Small intestine (tissue), 7 donors: ENCODE results near the gene RRP15. TPM values are rescaled to one million over a fixed set of nuclear protein-coding genes. Genes with fewer than 3 reads are reported as not detected.

Experiments
- DNase-seq, 2 donors: peaks; one replicate each; pipeline versions ENCODE4 v3.0.0 to v3.0.0-alpha.2; 2013
- FAIRE-seq: peaks from 2 replicates; lab custom pipeline; 2012; peaks lifted over from hg19 to GRCh38; lab: Jason Lieb, UNC
- H3K27ac ChIP-seq, 3 donors: one replicate each; pipeline ENCODE4 v1.5.1; 2013; ENCODE audit warnings: low read length in 2 of 3, mild to moderate bottlenecking in 2 of 3, control low read depth in 1 of 3, inconsistent platforms in 1 of 3, low read depth in 1 of 3, moderate library complexity in 1 of 3
- H3K27me3 ChIP-seq, 3 donors: one replicate each; pipeline ENCODE4 v1.6.1; 2013; ENCODE audit warnings: low read length in 3 of 3, inconsistent platforms in 1 of 3; ENCODE audit not compliant: control insufficient read depth in 3 of 3, insufficient read depth in 3 of 3
- H3K36me3 ChIP-seq, 3 donors: one replicate each; pipeline ENCODE4 v1.6.1; 2013; ENCODE audit warnings: low read length in 3 of 3, inconsistent platforms in 1 of 3, low read depth in 1 of 3, mild to moderate bottlenecking in 1 of 3, moderate library complexity in 1 of 3; ENCODE audit not compliant: control insufficient read depth in 3 of 3, insufficient read depth in 2 of 3
- H3K4me1 ChIP-seq, 3 donors: one replicate each; pipeline ENCODE4 v1.6.1; 2013; ENCODE audit warnings: low read length in 2 of 3, inconsistent platforms in 1 of 3, low read depth in 1 of 3, mild to moderate bottlenecking in 1 of 3, moderate library complexity in 1 of 3; ENCODE audit not compliant: control insufficient read depth in 3 of 3, insufficient read depth in 2 of 3
- H3K4me3 ChIP-seq, 3 donors: one replicate each; pipeline ENCODE4 v1.5.1; 2013; ENCODE audit warnings: low read length in 3 of 3, control low read depth in 1 of 3, inconsistent platforms in 1 of 3, low read depth in 1 of 3, mild to moderate bottlenecking in 1 of 3, moderate library complexity in 1 of 3
- H3K9me3 ChIP-seq, 2 donors: one replicate each; pipeline ENCODE4 v1.6.1; 2013; ENCODE audit warnings: low read depth in 1 of 2, low read length in 1 of 2; ENCODE audit not compliant: control insufficient read depth in 2 of 2, insufficient read depth in 1 of 2
- WGBS, 3 donors: extraction: QIAGEN DNeasy Blood & Tissue Kit; methylation state at CpG; one replicate each; pipeline ENCODE4 v1.1.7; 2013; 5-methylcytosine and 5-hydroxymethylcytosine counted together
- polyA plus RNA-seq, 4 donors: library from polyadenylated mRNA; stranded (reverse) in 3 of 4; unstranded in 1 of 4; fragments of 200-250 nt in 3 of 4; fragments of 120-200 nt in 1 of 4; gene quantifications; one replicate each; pipeline versions ENCODE4 v1.2.1 to v1.2.3, GENCODE V29; 2013
- donor health status: healthy with polysubstance abuse.
- donor health status: control.
- donor health status: control.
- donor health status: Bipolar disorder and iron deficiency.
- donor health status: healthy.

Gene RRP15
- polyA plus RNA-seq, 4 donors = 1.3 to 11.4 (median 3.2) TPM

DNA sequence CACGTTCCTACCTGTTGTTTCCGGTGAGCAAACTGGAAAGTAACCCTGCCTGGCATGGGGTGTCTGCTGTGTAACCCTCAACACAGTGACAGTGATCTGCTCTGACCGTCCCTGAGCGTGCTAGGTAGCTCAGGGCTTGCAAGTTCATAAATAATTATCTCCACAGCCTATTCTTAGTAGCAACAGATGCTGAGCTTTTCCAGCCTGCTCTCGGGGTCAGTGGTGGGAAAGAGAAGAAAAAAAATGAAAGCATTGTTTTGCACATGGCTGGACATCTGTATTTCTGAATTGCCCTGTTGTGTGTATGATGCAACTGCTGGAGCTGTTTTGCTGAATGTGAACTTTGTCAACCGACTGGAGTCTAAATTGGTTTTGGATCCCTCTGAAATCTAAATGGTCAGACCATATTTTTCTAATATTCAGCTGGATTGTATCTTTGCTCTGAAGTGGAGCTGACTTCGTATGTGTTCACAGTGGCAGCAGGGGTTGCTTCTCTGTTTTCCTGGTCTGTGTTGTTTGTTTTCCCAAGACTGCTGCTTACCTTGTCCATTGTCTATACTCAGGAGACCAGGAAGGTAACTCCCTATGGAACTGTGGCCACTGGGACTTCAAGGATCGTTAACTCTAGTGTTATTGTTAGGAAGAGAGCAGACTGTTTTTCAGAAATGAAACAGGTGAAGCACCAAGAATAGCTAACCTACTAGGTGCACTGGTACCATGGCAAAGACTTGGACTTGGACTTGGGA, 87.0 kb downstream of the RRP15 start:
- Histone ChIP-seq H3K27me3 (no peaks in the 10 kb centered on the region), H3K27ac (peak overlapping the region in 1 of 3 donors; percentile 25), H3K4me1 (peaks cover 0 to 4% (median 0%) of the 10 kb centered on the region in 3 donors), H3K4me3 (no peak overlapping the region), H3K36me3 (no peaks in the 10 kb centered on the region), H3K9me3 (no peaks in the 10 kb centered on the region)
- FAIRE-seq (no peak), DNase-seq (no peak)
- WGBS, 3 donors = 62 to 74% (median 73%) methylated on average over 8 of the region's 8 CpGs

DNA sequence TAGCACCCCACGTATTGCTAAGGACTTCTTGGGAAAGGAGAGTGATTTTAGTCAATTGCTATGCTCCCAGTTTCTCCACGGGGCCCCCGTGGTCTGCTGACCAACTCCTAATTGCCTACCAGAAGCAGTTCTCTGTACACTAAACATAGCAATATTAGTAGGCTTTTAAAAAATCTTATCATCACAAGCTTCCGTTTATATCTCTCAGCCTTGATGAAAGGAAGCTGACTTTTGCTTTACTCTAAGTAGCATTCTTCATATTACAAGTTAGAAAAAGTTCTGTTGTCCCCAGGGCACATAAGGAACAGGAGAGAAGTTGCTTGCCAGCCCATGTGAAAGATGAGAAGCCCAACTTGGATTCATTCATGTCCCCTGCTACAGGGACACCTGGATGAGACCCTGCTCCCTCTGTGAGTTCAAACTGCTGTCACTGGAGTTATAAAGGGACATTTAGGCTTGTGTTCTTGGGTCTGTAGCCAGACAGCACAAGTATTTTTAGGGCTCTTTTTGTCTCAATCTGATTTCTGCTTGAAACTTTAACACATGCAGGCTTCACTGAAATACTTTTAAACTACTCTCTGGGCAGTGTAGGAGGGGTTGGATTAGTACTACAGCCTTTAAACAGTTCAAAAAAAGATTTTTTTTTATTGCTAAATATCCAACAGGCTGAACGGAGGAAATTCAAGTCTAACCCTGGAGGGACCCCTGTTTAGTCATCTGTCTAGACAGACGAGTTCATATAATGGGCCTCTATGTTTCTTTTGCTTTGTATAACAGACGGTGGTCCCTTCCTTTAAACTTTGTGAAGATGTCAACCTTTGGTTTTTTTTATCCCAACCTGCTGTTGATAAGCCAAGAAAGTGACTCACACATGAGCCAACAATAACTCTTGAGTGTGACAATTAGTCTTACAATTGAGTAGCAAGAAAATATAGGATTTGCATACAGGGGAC, 89.6 kb downstream of the RRP15 start:
- FAIRE-seq (no peak), DNase-seq (no peak)
- Histone ChIP-seq H3K27me3 (no peaks in the 10 kb centered on the region), H3K27ac (no peak overlapping the region), H3K9me3 (no peaks in the 10 kb centered on the region), H3K4me3 (no peak overlapping the region), H3K4me1 (peaks cover 0 to under 1% (median 0%) of the 10 kb centered on the region in 3 donors), H3K36me3 (no peaks in the 10 kb centered on the region)
- WGBS, 3 donors = 45 to 58% (median 54%) methylated on average over 7 of the region's 7 CpGs

DNA sequence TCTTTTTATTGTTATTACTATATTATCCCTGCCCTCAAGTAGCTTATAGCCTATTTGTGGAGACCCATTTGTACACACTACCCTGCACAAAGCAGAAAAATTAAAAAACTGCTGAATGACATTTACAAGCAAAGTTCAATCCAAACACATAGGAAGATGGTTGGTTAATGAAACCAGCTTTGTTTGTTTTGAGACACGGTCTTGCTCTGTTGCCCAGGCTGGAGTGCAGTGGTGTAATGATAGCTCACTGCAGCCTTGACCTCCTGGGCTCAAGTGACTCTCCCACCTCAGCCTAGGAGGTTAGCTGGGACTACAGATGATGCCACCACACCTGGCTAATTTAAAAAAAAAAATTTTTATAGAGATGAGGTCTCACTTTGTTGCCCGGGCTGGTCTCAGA, 91.6 kb downstream of the RRP15 start:
- Histone ChIP-seq H3K36me3 (no peaks in the 10 kb centered on the region), H3K9me3 (no peaks in the 10 kb centered on the region), H3K27ac (no peak overlapping the region), H3K27me3 (no peaks in the 10 kb centered on the region), H3K4me1 (no peaks in the 10 kb centered on the region), H3K4me3 (no peak overlapping the region)
- FAIRE-seq = no peak
- WGBS, 3 donors = 50 to 73% (median 71%) methylated on average over 2 of the region's 2 CpGs
- no peak for DNase-seq

DNA sequence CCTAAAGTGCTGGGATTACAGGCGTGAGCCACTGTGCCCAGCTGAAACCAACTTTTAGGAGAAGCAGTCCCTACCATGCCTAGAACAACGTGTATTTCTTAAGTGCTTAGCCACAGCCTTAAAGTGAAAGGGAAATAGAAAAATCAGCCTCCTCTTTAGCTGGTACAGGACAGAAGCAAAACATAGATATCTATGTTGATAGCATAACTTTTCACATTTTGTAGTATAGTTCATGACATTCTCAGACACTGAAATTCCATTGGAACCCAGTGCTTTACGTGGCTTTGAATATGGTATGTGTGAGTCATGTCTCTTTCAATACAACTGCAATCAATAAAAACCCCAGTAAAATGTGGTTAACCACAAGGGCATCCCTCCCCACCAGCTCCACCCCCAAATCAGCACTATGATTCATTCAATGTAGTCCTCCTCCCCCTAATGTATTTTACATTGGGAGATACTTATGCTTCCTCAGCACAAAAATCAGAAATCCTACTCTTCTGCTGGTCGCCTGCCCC, 92.1 kb downstream of the RRP15 start:
- 46 to 55% (median 55%) methylated on average over 4 of the region's 4 CpGs for WGBS, 3 donors
- DNase-seq (no peak), FAIRE-seq (no peak)
- H3K27ac ChIP-seq = no peak overlapping the region
- H3K27me3 ChIP-seq = no peaks in the 10 kb centered on the region
- H3K9me3 ChIP-seq = no peaks in the 10 kb centered on the region
- no peaks in the 10 kb centered on the region for H3K36me3 ChIP-seq
- no peaks in the 10 kb centered on the region for H3K4me1 ChIP-seq
- no peak overlapping the region for H3K4me3 ChIP-seq

GRCh38 chr1:218380125-218380977, 95.3 kb downstream of the RRP15 start:
- Histone ChIP-seq H3K4me3 (no peak overlapping the region), H3K36me3 (no peaks in the 10 kb centered on the region), H3K4me1 (no peaks in the 10 kb centered on the region), H3K27ac (no peak overlapping the region), H3K9me3 (no peaks in the 10 kb centered on the region), H3K27me3 (no peaks in the 10 kb centered on the region)
- DNase-seq (no peak), FAIRE-seq (no peak)
- WGBS, 3 donors = 82 to 86% (median 85%) methylated on average over 7 of the region's 7 CpGs

DNA sequence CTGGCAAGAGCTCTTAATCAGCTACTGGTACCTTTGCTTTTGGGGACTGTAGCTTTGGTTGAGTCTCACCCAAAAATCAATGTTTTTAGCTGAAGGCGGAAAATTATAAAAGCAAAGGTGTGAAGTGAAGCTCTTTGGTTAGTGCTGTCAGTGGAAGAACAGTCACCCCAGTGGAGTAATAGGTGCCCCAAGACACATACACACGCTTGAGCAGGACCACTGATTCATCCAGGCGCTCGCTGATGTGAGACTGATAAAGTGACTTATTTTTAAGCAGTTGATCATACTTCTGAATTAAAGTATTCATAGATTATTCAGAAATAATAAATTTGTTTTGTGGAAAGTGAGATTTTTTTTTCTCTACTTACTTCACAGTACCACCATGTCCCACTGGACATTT, 97.2 kb downstream of the RRP15 start:
- H3K27ac ChIP-seq = no peak overlapping the region
- no peak overlapping the region for H3K4me3 ChIP-seq
- FAIRE-seq (no peak), DNase-seq (no peak)
- no peaks in the 10 kb centered on the region for H3K9me3 ChIP-seq
- no peaks in the 10 kb centered on the region for H3K27me3 ChIP-seq
- no peaks in the 10 kb centered on the region for H3K36me3 ChIP-seq
- H3K4me1 ChIP-seq = no peaks in the 10 kb centered on the region
- WGBS, 3 donors = 95 to 96% (median 95%) methylated on average over 4 of the region's 4 CpGs

DNA sequence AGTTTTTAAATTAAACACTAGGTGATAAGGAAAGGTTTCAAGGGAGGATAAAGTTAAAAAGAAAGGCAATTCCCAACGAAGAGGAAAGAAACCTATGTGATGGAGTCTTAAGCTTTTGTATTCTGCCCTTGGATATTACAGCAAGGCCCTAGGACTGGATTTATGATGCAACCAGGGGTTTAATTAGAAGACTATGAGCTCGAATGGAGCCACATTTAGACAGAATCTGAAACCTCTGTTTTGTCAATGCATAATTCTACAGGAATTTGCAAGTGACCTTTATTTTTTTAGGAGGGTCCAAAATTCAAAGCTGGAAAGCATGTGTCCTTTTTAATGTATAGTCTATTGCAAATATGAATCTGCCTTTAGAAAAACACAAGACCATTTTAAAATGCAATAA, 98.0 kb downstream of the RRP15 start:
- FAIRE-seq (no peak), DNase-seq (no peak)
- Histone ChIP-seq H3K4me3 (no peak overlapping the region), H3K36me3 (no peaks in the 10 kb centered on the region), H3K27me3 (no peaks in the 10 kb centered on the region), H3K4me1 (no peaks in the 10 kb centered on the region), H3K27ac (no peak overlapping the region), H3K9me3 (no peaks in the 10 kb centered on the region)
- WGBS, 3 donors = 60 to 72% (median 61%) methylated on average over 2 of the region's 2 CpGs

DNA sequence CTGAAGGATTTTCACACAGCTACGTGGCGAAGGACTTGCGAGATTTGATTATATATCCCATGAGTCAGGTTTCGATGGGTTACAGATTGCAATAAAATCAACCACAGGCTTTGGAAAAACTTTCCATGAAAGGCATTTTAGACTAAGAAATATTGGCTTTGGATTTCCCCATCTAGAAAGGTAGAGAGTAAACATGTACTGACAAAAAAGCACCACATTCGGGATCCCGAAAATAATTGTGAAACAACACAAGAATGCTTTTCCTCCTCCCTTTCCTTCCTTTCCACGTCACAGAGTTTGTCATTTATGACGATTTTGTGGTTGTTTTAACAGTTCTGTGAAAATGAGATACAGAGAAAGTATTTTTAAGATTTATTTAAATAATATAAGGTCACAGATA, 98.6 kb downstream of the RRP15 start:
- no peaks in the 10 kb centered on the region for H3K27me3 ChIP-seq
- DNase-seq (no peak), FAIRE-seq (no peak)
- H3K36me3 ChIP-seq = no peaks in the 10 kb centered on the region
- no peaks in the 10 kb centered on the region for H3K9me3 ChIP-seq
- H3K27ac ChIP-seq = no peak overlapping the region
- no peaks in the 10 kb centered on the region for H3K4me1 ChIP-seq
- no peak overlapping the region for H3K4me3 ChIP-seq
- WGBS, 3 donors = 75 to 82% (median 79%) methylated on average over 8 of the region's 8 CpGs
